Measurements from ENCODE around the gene PTPRM.

The PTPRM gene

DNA sequence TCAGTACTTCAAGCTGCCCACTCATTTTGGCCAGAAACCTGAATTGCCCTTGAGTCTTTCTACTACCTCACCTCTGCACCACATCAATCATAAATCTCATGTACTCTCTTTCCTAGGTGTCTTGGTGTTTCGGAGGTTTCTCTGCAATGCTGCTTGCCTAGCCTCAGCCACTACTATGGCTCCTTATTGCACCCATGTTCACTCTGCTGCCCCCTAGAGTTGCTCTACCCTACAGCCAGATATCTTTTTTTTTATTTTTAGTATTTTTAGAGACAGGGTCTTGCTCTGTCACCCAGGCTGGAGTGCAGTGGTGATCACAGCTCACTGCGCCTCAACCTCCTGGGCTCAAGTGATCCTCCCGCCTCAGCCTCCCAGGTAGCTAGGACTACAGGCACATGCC lies 413.0 kb downstream of the PTPRM start:
- no peak for FAIRE-seq
- DNase-seq (ENCODE audit: low spot score), result no peak

DNA sequence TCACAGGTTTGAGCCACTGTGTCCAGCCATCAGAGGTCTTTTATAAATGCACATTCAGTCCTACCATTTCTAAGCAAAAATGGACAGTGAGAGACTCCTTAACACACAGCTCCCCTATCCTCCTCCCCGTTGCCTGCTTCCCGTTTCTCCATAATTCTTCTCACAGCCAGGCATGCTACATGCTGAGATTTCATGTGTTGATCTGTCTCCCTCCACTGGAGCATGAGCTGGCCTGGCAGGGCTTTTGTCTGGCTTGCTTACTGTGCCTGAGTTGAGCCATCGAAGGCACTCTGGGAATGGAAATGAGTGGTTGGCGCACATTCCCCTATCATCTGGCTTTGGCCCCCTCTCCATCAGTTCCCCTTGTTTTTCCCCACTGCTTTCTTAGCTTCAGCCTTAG lies 413.5 kb downstream of the PTPRM start:
- DNase-seq (ENCODE audit: low spot score) (no peak), FAIRE-seq (no peak)

- FAIRE-seq (no peak), DNase-seq (ENCODE audit: low spot score) (no peak)
Observed at GRCh38 chr18:7982216-7982615, 415.1 kb downstream of the PTPRM start.

- DNase-seq (ENCODE audit: low spot score), result peak; percentile 27
Observed at GRCh38 chr18:7987284-7987976, 420.3 kb downstream of the PTPRM start.

GRCh38 chr18:7990670-7991069 lies 423.6 kb downstream of the PTPRM start:
- DNase-seq (ENCODE audit: low spot score) (no peak), FAIRE-seq (no peak)

More at GRCh38 chr18:7987284-7987976, 420.3 kb downstream of the PTPRM start:
- FAIRE-seq, result peak; percentile 77

DNA sequence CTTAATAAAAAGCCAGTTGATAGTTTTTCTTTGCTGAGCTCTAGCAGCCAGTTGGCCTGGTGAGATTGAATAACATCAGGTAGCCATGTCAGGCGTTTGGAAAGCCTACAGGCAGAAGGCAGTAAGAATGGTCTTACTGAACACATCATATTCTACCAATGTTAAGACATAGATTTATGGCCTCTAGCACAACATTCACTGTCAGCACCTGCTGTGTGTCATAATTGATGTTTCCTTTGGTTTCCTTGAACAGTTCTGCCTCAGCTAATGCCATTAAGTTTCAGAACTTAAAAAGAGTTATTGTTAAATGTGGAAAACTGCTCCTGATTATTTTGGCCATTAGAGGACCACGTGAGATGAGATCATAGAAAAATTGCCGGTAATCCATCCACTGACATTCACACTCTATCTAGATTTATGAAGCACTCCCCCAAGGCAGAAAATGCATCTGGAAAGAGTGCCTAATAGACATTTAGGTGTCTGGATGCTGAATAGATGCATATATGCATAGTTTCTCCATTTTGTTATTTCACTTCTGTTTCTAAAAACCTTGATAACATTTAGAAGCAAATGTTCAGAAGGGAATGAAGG lies 434.7 kb downstream of the PTPRM start:
- DNase-seq (ENCODE audit: low spot score) (no peak), FAIRE-seq (no peak)

- DNase-seq (ENCODE audit: low spot score), result no peak
- no peak for FAIRE-seq
Observed at GRCh38 chr18:8003878-8004675, 437.0 kb downstream of the PTPRM start.

DNA sequence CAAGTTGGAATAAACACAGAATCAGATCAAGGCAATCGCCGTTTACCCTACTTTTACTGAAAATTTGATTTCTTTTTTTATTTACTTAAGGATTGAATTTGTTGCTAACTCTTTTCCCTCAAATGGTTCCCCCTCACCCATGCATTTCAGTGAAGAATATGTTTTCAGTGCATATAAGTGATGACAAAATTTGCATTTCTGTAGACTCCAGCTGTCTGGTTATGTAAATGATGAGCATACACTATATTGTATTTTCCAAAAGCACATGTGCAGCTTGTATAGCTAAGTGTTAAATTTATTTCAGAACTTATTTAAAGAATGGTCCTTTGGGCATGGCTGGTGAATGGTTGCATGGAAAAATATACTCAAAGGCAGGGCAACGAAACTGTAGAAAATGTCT lies 437.7 kb downstream of the PTPRM start:
- DNase-seq (ENCODE audit: low spot score), result no peak
- FAIRE-seq, result no peak

GRCh38 chr18:8005870-8006569 lies 438.9 kb downstream of the PTPRM start:
- no peak for DNase-seq (ENCODE audit: low spot score)
- FAIRE-seq, result no peak

DNA sequence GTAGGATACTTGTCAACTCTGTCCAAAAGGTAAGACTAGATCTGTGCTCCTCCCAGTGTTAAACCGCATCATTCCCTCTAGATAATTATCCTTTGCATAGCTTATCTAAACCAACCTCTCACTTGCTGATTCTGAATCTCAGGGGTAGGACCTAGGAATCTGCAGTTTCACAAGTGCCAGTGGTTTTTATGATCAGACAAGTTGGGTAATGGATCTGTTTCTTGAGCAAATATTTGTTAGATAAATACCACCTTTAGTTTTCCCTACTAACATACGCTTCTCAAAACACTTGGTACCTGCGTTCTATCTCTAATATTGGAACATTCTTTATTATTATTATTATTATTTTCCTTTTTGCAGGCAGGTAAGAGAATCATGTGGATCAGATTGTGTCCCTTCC lies 439.9 kb downstream of the PTPRM start:
- DNase-seq (ENCODE audit: low spot score), result no peak
- no peak for FAIRE-seq

DNA sequence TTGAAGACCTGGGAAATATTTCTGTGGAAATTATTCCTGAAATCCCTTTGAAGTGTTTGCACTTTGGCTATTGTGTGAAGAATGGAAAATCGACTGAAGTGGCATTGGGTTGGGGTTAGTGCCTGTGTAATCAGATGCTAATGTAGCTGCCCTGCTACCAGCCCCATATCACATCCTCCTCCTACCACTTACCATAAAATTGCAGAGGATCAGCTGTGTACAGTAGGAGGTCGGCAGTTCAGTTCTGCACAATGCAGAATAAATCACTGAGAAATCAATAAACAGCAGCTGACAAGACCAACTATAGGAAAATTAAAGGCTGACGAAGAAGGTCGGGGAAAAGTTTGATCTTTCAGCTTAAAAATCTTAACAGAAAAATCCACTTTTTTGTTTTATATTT lies 440.9 kb downstream of the PTPRM start:
- no peak for FAIRE-seq

GRCh38 chr18:8011361-8011760 lies 444.2 kb downstream of the PTPRM start:
- FAIRE-seq (no peak), DNase-seq (ENCODE audit: low spot score) (no peak)

More for the DNA sequence above, 440.9 kb downstream of the PTPRM start:
- DNase-seq (ENCODE audit: low spot score), result no peak

GRCh38 chr18:8011906-8012305 lies 444.8 kb downstream of the PTPRM start:
- DNase-seq (ENCODE audit: low spot score) (no peak), FAIRE-seq (no peak)

DNA sequence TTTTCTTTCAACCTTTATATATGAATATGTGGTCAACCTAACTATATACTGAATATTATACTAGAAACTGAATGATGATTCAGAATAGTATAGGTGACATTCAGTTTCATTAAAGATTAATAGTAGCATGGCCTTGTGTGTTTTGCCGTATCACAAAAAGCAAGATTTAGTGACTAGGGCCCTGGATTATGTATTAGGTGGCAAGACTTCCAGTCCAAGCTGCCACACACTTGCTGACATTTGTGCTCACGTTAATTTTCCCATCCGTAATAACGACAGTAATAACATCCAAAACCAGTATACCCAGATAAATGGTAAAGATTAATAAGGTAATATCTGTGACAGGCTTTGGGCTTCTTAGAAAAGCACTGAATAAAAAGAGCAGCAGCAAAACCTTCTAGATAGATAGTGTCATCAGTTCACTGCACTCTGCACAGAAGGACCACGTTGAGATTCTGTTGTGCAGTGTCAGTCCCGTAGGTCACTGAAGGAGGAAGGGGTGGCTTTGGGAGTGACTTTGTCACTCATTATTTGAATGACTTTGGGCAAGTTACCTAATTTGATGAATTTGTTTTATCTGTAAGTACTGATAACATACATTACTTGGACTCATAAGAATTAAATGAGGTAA lies 451.7 kb downstream of the PTPRM start:
- FAIRE-seq (no peak), DNase-seq (ENCODE audit: low spot score) (no peak)

GRCh38 chr18:8019600-8019999 lies 452.5 kb downstream of the PTPRM start:
- no peak for DNase-seq (ENCODE audit: low spot score)
- FAIRE-seq, result peak; percentile 58

- FAIRE-seq (no peak), DNase-seq (ENCODE audit: low spot score) (no peak)
Observed at GRCh38 chr18:8020132-8020846, 453.2 kb downstream of the PTPRM start.

DNA sequence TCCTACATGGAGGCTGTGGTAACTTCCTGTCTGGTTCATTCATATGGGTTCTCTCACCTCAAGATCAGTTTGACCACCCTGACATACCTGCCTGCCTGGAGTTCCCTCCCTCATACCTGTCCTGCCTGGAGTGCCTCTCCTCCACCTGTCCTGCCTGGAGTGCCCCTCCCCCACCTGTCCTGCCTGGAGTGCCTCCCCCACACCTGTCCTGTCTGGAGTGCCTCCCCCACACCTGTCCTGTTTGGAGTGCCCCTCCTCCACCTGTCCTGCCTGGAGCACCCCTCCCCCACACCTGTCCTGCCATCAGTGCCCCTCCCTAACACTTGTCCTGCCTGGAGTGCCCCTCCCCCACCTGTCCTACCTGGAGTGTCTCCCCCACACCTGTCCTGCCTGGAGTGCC lies 461.9 kb downstream of the PTPRM start:
- FAIRE-seq (no peak), DNase-seq (ENCODE audit: low spot score) (no peak)

DNA sequence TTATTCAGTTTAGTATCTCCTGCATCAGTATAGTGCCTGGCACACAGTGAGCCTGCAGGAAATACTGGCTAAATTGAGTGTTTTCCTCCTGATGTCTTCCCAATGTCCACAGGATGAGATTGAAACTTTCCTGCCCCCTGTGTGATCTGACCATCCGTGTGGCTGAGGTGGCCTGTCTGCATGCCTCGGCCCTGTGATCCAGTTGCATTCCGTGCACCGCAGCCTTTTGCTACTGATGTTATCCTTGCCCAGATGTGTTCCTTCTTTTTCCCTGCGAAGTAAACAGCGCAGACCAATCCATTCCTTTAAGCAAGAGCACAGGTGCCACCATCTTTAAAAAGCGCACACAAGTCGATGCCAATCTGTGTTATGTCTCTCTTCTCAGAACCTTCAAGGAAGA lies 462.6 kb downstream of the PTPRM start:
- FAIRE-seq, result no peak
- DNase-seq (ENCODE audit: low spot score), result no peak

GRCh38 chr18:8030201-8030600 lies 463.1 kb downstream of the PTPRM start:
- no peak for FAIRE-seq
- no peak for DNase-seq (ENCODE audit: low spot score)

DNA sequence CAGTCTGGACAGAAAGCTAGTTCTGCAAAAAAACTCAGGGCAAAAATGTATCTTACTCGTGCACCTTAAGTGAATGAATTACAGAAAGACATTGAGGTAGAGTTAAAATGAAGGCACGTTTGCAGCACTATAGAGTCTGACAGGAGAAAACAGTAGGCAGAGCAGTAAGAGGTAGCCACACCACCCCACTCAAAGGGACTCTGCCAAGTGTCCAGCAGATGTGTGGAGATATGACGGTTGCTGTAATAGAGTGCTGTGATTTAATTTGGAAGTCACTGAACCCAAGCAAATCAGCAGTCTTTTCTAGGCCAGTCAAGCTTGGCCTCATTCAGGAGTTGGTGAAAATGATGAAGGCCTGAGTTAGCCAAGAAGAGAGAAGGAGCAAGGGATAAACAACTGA lies 464.4 kb downstream of the PTPRM start:
- no peak for DNase-seq (ENCODE audit: low spot score)
- no peak for FAIRE-seq

DNA sequence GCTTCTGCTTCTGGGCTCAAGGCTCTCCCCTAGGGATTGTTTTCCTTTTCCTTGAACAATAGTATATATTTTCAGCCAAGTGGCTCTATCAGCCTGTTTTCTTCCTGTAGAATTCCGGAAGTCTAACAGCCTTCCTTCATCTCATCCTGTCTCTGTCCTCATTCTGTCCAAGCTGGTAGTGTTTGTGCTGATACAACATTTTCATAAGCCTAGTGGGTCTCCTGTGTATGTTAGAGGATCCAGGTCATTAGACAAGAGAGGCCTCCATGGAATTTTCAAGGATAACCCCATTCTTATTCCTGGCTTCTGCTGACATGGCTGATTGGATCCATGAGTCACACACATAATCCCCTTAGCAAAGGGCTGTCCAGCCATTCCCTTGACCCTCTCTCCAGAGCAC lies 467.6 kb downstream of the PTPRM start:
- FAIRE-seq, result peak; percentile 87

More for the DNA sequence above, 467.6 kb downstream of the PTPRM start:
- DNase-seq (ENCODE audit: low spot score), result peak; percentile 29
